HepG2 (cell line): ENCODE results near the gene PITRM1. TPM values are rescaled to one million over a fixed set of nuclear protein-coding genes. Genes with fewer than 3 reads are reported as not detected.

Experiments used
- ATAC-seq: fragments of 200-7000 bp; cut with Tn5 transposase; 3 replicates; pipeline ENCODE4 v1.9.1; 2020; ENCODE audit warnings: mild to moderate bottlenecking, moderate library complexity
- BruUV-seq: library from RNA; stranded (reverse); fragments of 400-500 nt; replicated peaks from 2 replicates; lab custom pipeline; 2021; lab: Mats Ljungman, UMichigan
- CTCF ChIA-PET: fragments of 300-600 bp; formaldehyde crosslinking; extraction: SDS; loops from one replicate; lab custom pipeline; 2021; ENCODE audit warnings: low total read pairs, inconsistent platforms, low intra/inter-chr PET ratio; lab: Yijun Ruan, JAX
- POLR2A ChIA-PET: fragments of 350-600 bp; sonication (Branson Sonifier 250); formaldehyde crosslinking; loops from one replicate; lab custom pipeline; 2020; ENCODE audit warnings: antibody characterized with exemption, inconsistent platforms; lab: Yijun Ruan, JAX
- DNase-seq: peaks from one replicate; pipeline ENCODE4 v3.0.0-alpha.2; 2015; ENCODE audit warnings: low spot score
- FAIRE-seq: peaks from 3 replicates; lab custom pipeline; 2011; peaks lifted over from hg19 to GRCh38; lab: Jason Lieb, UNC
- H2AFZ ChIP-seq: one replicate; pipeline ENCODE4 v1.6.1; 2011; ENCODE audit warnings: low read length, inconsistent platforms
- H3K27ac ChIP-seq: fragments of 300-600 bp; 3 replicates; pipeline ENCODE4 v1.8.0; 2011; ENCODE audit warnings: mixed run types, mild to moderate bottlenecking, mixed read lengths, low read length, inconsistent platforms; ENCODE audit not compliant: insufficient read depth; ENCODE audit errors: extremely low read length
- H3K27me3 ChIP-seq, 2 experiments: fragments of 200-600 bp in 1 of 2; 2 replicates in 1 of 2; 3 replicates in 1 of 2; pipeline versions ENCODE4 v1.6.0 to v1.8.0; 2011; ENCODE audit warnings: low read length in 2 of 2, mild to moderate bottlenecking in 2 of 2, moderate library complexity in 2 of 2, inconsistent platforms in 1 of 2; ENCODE audit not compliant: insufficient read depth in 2 of 2, control insufficient read depth in 1 of 2
- H3K36me3 ChIP-seq, 2 experiments: fragments of 200-600 bp in 1 of 2; replicated peaks in 1 of 2; 2 replicates in 1 of 2; 3 replicates in 1 of 2; pipeline versions ENCODE4 v1.5.1 to v1.8.0; 2011; ENCODE audit warnings: low read length in 2 of 2, inconsistent platforms in 1 of 2; ENCODE audit not compliant: insufficient read depth in 2 of 2, control insufficient read depth in 1 of 2
- H3K4me1 ChIP-seq: 2 replicates; pipeline ENCODE4 v1.5.1; 2012; ENCODE audit warnings: low read length, inconsistent platforms; ENCODE audit not compliant: insufficient read depth
- H3K4me2 ChIP-seq: 2 replicates; pipeline ENCODE4 v1.6.0; 2011; ENCODE audit warnings: low read depth, low read length, inconsistent platforms
- H3K4me3 ChIP-seq, 3 experiments: fragments of 200-600 bp in 1 of 3; sonication (generic), shearing (Covaris generic) in 1 of 3; replicated peaks in 1 of 3; 2 replicates each; pipeline ENCODE4 v1.5.1; 2011 to 2016; ENCODE audit warnings: low read length in 3 of 3, inconsistent platforms in 2 of 3, low read depth in 2 of 3, mild to moderate bottlenecking in 2 of 3, control low read depth in 1 of 3, mixed read lengths in 1 of 3; ENCODE audit not compliant: insufficient read depth in 1 of 3
- H3K79me2 ChIP-seq: one replicate; pipeline ENCODE4 v1.6.1; 2011; ENCODE audit warnings: low read length, inconsistent platforms; ENCODE audit not compliant: insufficient read depth
- H3K9ac ChIP-seq: 2 replicates; pipeline ENCODE4 v1.6.0; 2011; ENCODE audit warnings: mild to moderate bottlenecking, low read depth, low read length, inconsistent platforms; ENCODE audit not compliant: insufficient read depth
- H3K9me3 ChIP-seq: 2 replicates; pipeline ENCODE4 v1.5.1; 2012; ENCODE audit warnings: mild to moderate bottlenecking, low read length
- H4K20me1 ChIP-seq: 2 replicates; pipeline ENCODE4 v1.6.0; 2011; ENCODE audit warnings: inconsistent platforms, mild to moderate bottlenecking, low read length, moderate library complexity; ENCODE audit not compliant: insufficient read depth
- MXD4 ChIP-seq: IDR thresholded peaks from 2 replicates; pipeline ENCODE4 v1.6.1; 2016; ENCODE audit warnings: mild to moderate bottlenecking, missing biosample characterization, missing genetic modification reagents
- REPIN1 ChIP-seq: sonication (generic); formaldehyde crosslinking; IDR thresholded peaks from 2 replicates; pipeline ENCODE4 v1.8.0; 2022; ENCODE audit warnings: missing genetic modification reagents, low read depth, mild to moderate bottlenecking, borderline replicate concordance
- ZBTB7A ChIP-seq: sonication (generic); formaldehyde crosslinking; IDR thresholded peaks from 2 replicates; pipeline ENCODE4 v1.8.0; 2022; ENCODE audit warnings: mild to moderate bottlenecking, missing genetic modification reagents
- ZNF354B ChIP-seq: sonication (generic); formaldehyde crosslinking; IDR thresholded peaks from 2 replicates; pipeline ENCODE4 v1.8.0; 2022; ENCODE audit warnings: mild to moderate bottlenecking, missing genetic modification reagents
- WGBS: methylation state at CpG from one replicate; pipeline ENCODE4 v1.1.6; 2017; ENCODE audit warnings: low lambda C conversion rate; 5-methylcytosine and 5-hydroxymethylcytosine counted together
- in situ Hi-C: cut with HindIII; loops from 2 replicates; pipeline ENCODE4 v1.10.0; 2017; ENCODE audit warnings: low pct_unique_long_range_greater_than_20kb; ENCODE audit not compliant: extremely low pct_ligation_motif_present
- intact Hi-C: fragments of 100-400 bp; cut with micrococcal nuclease; formaldehyde crosslinking; loops from one replicate; pipeline ENCODE4 v1.10.0; 2022; ENCODE audit not compliant: unreplicated experiment
- polyA plus RNA-seq, 8 experiments: library from polyadenylated mRNA; depleted of rRNA in 3 of 8; stranded (reverse) in 7 of 8; unstranded in 1 of 8; fragments of >200 nt; fragmentation: Illumina TruSeq in 4 of 8; extraction: Trizol in 4 of 8; gene quantifications; 2 replicates each; pipeline versions ENCODE4 v1.2.1 to v1.2.3, GENCODE V29; 2011 to 2016; ENCODE audit warnings: low read depth in 4 of 8, missing spikeins in 1 of 8, mixed read lengths in 1 of 8; ENCODE audit not compliant: insufficient read depth in 1 of 8
- total RNA-seq, 5 experiments: library from RNA; depleted of rRNA; stranded (reverse); fragments of >200 nt; fragmentation: Illumina TruSeq; extraction: Trizol; gene quantifications; 2 replicates each; pipeline ENCODE4 v1.2.3, GENCODE V29; 2016; ENCODE audit warnings: low read depth in 1 of 5
- TF ChIP-seq, protein P1 (sequence below): IDR thresholded peaks from 2 replicates; pipeline ENCODE4 v1.6.1; 2016; ENCODE audit warnings: missing biosample characterization, missing genetic modification reagents, low read depth
- TF ChIP-seq, protein P2 (sequence below): sonication (generic); formaldehyde crosslinking; IDR thresholded peaks from 2 replicates; pipeline ENCODE4 v1.5.0; 2020; ENCODE audit warnings: missing genetic modification reagents
- TF ChIP-seq, protein P3 (sequence below): sonication (generic); formaldehyde crosslinking; IDR thresholded peaks from 2 replicates; pipeline ENCODE4 v1.8.0; 2022; ENCODE audit warnings: mild to moderate bottlenecking, missing genetic modification reagents, moderate library complexity
- TF ChIP-seq, protein P4 (sequence below): sonication (generic); formaldehyde crosslinking; IDR thresholded peaks from 2 replicates; pipeline ENCODE4 v1.4.0; 2020; ENCODE audit warnings: missing genetic modification reagents; ENCODE audit errors: not compliant biosample characterization

The PITRM1 gene
- total and polyA plus RNA-seq, 2 of the 13 experiments (the other 11 are each of a cell fraction or from before 2014, with no cell fraction given) = 16.4 to 29.0 TPM

DNA sequence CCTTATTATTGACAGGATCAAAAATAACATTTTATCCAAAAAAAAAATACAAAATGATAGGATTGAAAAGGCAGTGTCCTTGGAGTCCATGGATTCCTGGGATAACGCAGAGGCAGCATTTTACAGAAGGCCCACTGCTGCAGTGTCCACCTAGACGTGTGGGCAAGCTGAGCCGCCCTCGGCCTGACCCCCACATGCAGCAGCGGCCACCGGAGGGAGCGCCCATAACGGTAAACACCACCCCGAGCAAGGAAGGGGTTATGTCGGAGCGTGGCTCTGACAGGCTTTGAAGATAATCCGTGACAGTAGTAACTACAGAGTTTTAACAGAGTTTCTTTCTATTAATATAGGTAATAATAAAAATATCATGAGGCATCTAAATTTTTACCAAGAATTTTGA lies 45.3 kb upstream of the PITRM1 start:
- in situ Hi-C loops (no loop called here), intact Hi-C loops (no loop called here)
- TF ChIP-seq, protein P1, sequence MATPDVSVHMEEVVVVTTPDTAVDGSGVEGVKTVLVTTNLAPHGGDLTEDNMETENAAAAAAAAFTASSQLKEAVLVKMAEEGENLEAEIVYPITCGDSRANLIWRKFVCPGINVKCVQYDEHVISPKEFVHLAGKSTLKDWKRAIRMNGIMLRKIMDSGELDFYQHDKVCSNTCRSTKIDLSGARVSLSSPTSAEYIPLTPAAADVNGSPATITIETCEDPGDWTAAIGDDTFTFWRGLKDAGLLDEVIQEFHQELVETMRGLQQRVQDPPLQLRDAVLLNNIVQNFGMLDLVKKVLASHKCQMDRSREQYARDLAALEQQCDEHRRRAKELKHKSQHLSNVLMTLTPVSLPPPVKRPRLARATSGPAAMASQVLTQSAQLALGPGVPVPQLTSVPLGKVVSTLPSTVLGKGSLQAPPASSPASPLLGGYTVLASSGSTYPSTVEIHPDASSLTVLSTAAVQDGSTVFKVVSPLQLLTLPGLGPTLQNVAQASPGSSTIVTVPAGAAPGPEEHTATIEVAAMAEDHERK = no peak
- TF ChIP-seq, protein P2, sequence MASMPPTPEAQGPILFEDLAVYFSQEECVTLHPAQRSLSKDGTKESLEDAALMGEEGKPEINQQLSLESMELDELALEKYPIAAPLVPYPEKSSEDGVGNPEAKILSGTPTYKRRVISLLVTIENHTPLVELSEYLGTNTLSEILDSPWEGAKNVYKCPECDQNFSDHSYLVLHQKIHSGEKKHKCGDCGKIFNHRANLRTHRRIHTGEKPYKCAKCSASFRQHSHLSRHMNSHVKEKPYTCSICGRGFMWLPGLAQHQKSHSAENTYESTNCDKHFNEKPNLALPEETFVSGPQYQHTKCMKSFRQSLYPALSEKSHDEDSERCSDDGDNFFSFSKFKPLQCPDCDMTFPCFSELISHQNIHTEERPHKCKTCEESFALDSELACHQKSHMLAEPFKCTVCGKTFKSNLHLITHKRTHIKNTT = no peak
- TF ChIP-seq REPIN1 (no peak), ZNF354B (CRISPR knock-in tag) (no peak), MXD4 (CRISPR knock-in tag) (no peak), ZBTB7A (no peak)
- TF ChIP-seq, protein P3, sequence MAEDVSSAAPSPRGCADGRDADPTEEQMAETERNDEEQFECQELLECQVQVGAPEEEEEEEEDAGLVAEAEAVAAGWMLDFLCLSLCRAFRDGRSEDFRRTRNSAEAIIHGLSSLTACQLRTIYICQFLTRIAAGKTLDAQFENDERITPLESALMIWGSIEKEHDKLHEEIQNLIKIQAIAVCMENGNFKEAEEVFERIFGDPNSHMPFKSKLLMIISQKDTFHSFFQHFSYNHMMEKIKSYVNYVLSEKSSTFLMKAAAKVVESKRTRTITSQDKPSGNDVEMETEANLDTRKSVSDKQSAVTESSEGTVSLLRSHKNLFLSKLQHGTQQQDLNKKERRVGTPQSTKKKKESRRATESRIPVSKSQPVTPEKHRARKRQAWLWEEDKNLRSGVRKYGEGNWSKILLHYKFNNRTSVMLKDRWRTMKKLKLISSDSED (CRISPR knock-in tag) = no peak
- TF ChIP-seq, protein P4, sequence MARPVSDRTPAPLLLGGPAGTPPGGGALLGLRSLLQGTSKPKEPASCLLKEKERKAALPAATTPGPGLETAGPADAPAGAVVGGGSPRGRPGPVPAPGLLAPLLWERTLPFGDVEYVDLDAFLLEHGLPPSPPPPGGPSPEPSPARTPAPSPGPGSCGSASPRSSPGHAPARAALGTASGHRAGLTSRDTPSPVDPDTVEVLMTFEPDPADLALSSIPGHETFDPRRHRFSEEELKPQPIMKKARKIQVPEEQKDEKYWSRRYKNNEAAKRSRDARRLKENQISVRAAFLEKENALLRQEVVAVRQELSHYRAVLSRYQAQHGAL = no peak
- DNase-seq = no peak
- WGBS = 37% methylated on average over 12 of the region's 12 CpGs
- no peaks in the 10 kb centered on the region for H4K20me1 ChIP-seq
- ChIA-PET CTCF (no interaction called here), POLR2A (no interaction called here)
- H3K79me2 ChIP-seq = no peaks in the 10 kb centered on the region
- no peak overlapping the region for H3K4me2 ChIP-seq
- H3K4me1 ChIP-seq = no peaks in the 10 kb centered on the region
- H3K9me3 ChIP-seq = no peaks in the 10 kb centered on the region
- H2AFZ ChIP-seq = no peak overlapping the region
- no peak overlapping the region for H3K9ac ChIP-seq
- no peak overlapping the region for H3K4me3 ChIP-seq
- BruUV-seq = no TSS peak
- no peaks in the 10 kb centered on the region for H3K36me3 ChIP-seq
- peaks cover 4 to 19% of the 10 kb centered on the region in 2 experiments; a peak in 4 of 5 replicates for H3K27me3 ChIP-seq
- ATAC-seq = no peak
- no peak for FAIRE-seq
- H3K27ac ChIP-seq = no peak overlapping the region
